ENCODE results near the gene PSG11. TPM values are rescaled to one million over a fixed set of nuclear protein-coding genes. Genes with fewer than 3 reads are reported as not detected.

The PSG11 gene
- total and polyA plus RNA-seq, 7 donors = not detected

DNA sequence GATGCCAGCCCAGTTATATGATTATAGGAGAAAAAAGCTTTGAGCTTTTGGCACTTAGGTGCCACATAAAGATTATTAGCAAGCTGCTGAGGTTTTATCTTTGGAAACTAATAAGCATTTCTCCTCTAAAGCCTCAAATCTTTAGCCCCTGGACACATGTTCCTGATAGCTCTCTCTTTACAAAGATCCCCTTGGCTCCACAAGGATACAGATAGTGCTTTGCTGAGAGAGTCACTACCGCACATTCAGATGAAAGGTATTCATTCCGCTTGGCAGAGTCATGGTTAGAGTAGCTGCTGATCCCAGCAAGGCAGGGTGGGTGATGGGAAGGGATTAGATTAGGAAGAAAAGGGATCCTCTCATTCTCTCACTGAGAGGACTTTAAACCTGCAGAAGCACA is 61.1 kb downstream of the PSG11 start:
- Histone ChIP-seq H3K27ac (no peak overlapping the region), H3K4me1 (no peaks in the 10 kb centered on the region), H3K36me3 (no peaks in the 10 kb centered on the region), H3K4me3 (no peak overlapping the region), H3K9me3 (no peaks in the 10 kb centered on the region), H3K27me3 (peaks cover 0 to 3% (median 0%) of the 10 kb centered on the region in 3 donors)
- no peak for TF ChIP-seq POLR2A (IDR thresholded peaks at IDR 0.05)
- no peak for TF ChIP-seq EP300 (IDR thresholded peaks at IDR 0.05)
- no peak for TF ChIP-seq POLR2AphosphoS5 (IDR thresholded peaks at IDR 0.05)
- no peak for TF ChIP-seq CTCF (IDR thresholded peaks at IDR 0.05)
- DNase-seq = no peak
- intact Hi-C loops (cut with DNase I) = no loop called here
- 90 to 94% methylated on average over 2 of the region's 2 CpGs for WGBS, 2 donors

DNA sequence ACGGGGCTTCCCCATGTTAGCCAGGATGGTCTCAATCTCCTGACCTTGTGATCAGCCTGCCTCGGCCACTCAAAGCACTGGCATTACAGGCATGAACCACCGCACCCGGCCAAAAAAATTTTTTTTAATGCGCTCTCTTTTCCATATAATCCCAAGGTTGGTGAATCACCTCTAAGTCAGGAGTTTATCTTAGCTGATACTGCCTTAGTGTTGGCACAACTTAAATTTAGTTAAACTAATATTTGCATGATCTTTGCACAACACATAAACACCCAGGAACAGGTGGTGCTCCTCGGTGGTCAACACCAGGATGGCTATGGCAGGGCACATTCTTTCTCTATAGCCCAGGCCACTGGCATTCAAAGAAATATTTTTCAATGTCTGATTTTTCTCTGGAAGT is 65.2 kb downstream of the PSG11 start:
- Histone ChIP-seq H3K4me1 (no peaks in the 10 kb centered on the region), H3K4me3 (no peak overlapping the region), H3K27ac (no peak overlapping the region), H3K9me3 (no peaks in the 10 kb centered on the region), H3K36me3 (no peaks in the 10 kb centered on the region), H3K27me3 (no peaks in the 10 kb centered on the region)
- 86 to 88% methylated on average over 6 of the region's 6 CpGs for WGBS, 2 donors
- DNase-seq = no peak
- TF ChIP-seq CTCF (IDR thresholded peaks at IDR 0.05) (no peak), POLR2A (IDR thresholded peaks at IDR 0.05) (no peak), EP300 (IDR thresholded peaks at IDR 0.05) (no peak), POLR2AphosphoS5 (IDR thresholded peaks at IDR 0.05) (no peak)
- intact Hi-C loops (cut with DNase I) = no loop called here

Other genes starting within 250 kb of the PSG11 start
- gene PSG1, start 146.8 kb downstream of the PSG11 start, total RNA-seq = not detected
- not detected for gene PSG1, start 146.8 kb downstream of the PSG11 start, polyA plus RNA-seq
- not detected for gene PSG6, start 108.6 kb downstream of the PSG11 start, total RNA-seq
- gene PSG6, start 108.6 kb downstream of the PSG11 start, polyA plus RNA-seq = not detected
- not detected for gene PSG7, start 89.3 kb downstream of the PSG11 start, total RNA-seq
- not detected for gene PSG7, start 89.3 kb downstream of the PSG11 start, polyA plus RNA-seq
- gene PSG2, start 56.2 kb upstream of the PSG11 start, total RNA-seq = not detected
- gene PSG2, start 56.2 kb upstream of the PSG11 start, polyA plus RNA-seq = not detected
- gene PSG5, start 160.1 kb upstream of the PSG11 start, total RNA-seq = not detected
- not detected for gene PSG5, start 160.1 kb upstream of the PSG11 start, polyA plus RNA-seq
- gene PSG4, start 179.2 kb upstream of the PSG11 start, total RNA-seq = not detected
- not detected for gene PSG4, start 179.2 kb upstream of the PSG11 start, polyA plus RNA-seq
- gene PSG9, start 243.1 kb upstream of the PSG11 start, total RNA-seq = not detected
- gene PSG9, start 243.1 kb upstream of the PSG11 start, polyA plus RNA-seq = not detected